ENCODE measurements around the gene GPR152.

- TF ChIP-seq CTCF (conservative IDR thresholded peaks at IDR 0.05; ENCODE audit: low read length) (no peak), EZH2phosphoT487 (IDR thresholded peaks at IDR 0.05; ENCODE audit: borderline replicate concordance, low read depth, low read length) (no peak)
Observed at GRCh38 chr11:67489203-67489884, 36.8 kb upstream of the GPR152 start.
